ENCODE data around the gene HTR7.
"Not testable (repeated sequence)": the region's sequence is repeated elsewhere in the genome, so short reads cannot be mapped to it uniquely, and the experiment has no call there.

Gene HTR7

DNA sequence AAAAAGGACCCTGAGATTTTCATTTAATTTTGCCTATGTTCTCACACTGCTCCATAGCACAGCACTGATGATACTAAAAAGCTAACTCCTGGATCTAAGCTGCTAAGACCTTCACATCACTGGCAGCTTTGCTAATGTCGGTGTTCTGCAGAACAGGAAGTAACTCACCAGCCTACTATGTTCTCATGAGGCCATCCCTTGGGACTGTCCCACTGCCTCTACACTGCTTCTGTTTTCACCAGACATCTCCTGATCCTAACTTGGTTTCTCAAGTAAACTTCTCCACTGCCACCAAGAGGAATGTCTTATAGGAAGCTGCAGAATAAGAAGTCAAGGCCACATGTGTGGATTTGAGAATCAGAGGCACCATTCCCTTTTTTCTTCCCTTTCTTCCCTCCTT lies 15.1 kb downstream of the HTR7 start:
- TF ChIP-seq, protein P1, sequence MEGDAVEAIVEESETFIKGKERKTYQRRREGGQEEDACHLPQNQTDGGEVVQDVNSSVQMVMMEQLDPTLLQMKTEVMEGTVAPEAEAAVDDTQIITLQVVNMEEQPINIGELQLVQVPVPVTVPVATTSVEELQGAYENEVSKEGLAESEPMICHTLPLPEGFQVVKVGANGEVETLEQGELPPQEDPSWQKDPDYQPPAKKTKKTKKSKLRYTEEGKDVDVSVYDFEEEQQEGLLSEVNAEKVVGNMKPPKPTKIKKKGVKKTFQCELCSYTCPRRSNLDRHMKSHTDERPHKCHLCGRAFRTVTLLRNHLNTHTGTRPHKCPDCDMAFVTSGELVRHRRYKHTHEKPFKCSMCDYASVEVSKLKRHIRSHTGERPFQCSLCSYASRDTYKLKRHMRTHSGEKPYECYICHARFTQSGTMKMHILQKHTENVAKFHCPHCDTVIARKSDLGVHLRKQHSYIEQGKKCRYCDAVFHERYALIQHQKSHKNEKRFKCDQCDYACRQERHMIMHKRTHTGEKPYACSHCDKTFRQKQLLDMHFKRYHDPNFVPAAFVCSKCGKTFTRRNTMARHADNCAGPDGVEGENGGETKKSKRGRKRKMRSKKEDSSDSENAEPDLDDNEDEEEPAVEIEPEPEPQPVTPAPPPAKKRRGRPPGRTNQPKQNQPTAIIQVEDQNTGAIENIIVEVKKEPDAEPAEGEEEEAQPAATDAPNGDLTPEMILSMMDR (conservative IDR thresholded peaks at IDR 0.05), result no peak
- H3K27ac ChIP-seq, result no peak overlapping the region

- TF ChIP-seq, protein P1 (conservative IDR thresholded peaks at IDR 0.05), result no peak
- H3K27ac ChIP-seq, result no peak overlapping the region
Observed at GRCh38 chr10:90837486-90837885, 20.4 kb downstream of the HTR7 start.

GRCh38 chr10:90834326-90834725 lies 23.5 kb downstream of the HTR7 start:
- TF ChIP-seq, protein P1 (conservative IDR thresholded peaks at IDR 0.05), result no peak
- no peak overlapping the region for H3K27ac ChIP-seq

GRCh38 chr10:90832111-90832510 lies 25.7 kb downstream of the HTR7 start:
- H3K27ac ChIP-seq, result no peak overlapping the region
- TF ChIP-seq, protein P1 (conservative IDR thresholded peaks at IDR 0.05), result no peak

GRCh38 chr10:90822508-90822907 lies 35.3 kb downstream of the HTR7 start:
- no peak overlapping the region for H3K27ac ChIP-seq
- TF ChIP-seq, protein P1 (conservative IDR thresholded peaks at IDR 0.05), result no peak

GRCh38 chr10:90821864-90822263 lies 36.0 kb downstream of the HTR7 start:
- not testable (repeated sequence) for H3K27ac ChIP-seq

GRCh38 chr10:90819911-90820310 lies 37.9 kb downstream of the HTR7 start:
- H3K27ac ChIP-seq, result no peak overlapping the region
- TF ChIP-seq, protein P1 (conservative IDR thresholded peaks at IDR 0.05), result no peak

GRCh38 chr10:90818736-90819135 lies 39.1 kb downstream of the HTR7 start:
- H3K27ac ChIP-seq, result no peak overlapping the region
- TF ChIP-seq, protein P1 (conservative IDR thresholded peaks at IDR 0.05), result no peak

All from VCaP (cell line).